Stimulated activated naive CD8-positive, alpha-beta T cell treated with anti-CD3 and anti-CD28 coated beads, Interleukin-15, Interleukin-2, amounts not matched to agents 100 U/mL and 50 U/mL, for 24 hours (primary cell): ENCODE results near the gene GNL1.

Experiments used
- ATAC-seq: fragments of 150-1000 bp; cut with Tn5 transposase; one replicate; pipeline ENCODE4 v1.10.0; 2021
- DNase-seq: peaks from one replicate; pipeline ENCODE4 v3.0.0; 2021

GNL1 gene, protein sequence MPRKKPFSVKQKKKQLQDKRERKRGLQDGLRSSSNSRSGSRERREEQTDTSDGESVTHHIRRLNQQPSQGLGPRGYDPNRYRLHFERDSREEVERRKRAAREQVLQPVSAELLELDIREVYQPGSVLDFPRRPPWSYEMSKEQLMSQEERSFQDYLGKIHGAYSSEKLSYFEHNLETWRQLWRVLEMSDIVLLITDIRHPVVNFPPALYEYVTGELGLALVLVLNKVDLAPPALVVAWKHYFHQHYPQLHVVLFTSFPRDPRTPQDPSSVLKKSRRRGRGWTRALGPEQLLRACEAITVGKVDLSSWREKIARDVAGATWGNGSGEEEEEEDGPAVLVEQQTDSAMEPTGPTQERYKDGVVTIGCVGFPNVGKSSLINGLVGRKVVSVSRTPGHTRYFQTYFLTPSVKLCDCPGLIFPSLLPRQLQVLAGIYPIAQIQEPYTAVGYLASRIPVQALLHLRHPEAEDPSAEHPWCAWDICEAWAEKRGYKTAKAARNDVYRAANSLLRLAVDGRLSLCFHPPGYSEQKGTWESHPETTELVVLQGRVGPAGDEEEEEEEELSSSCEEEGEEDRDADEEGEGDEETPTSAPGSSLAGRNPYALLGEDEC

DNA sequence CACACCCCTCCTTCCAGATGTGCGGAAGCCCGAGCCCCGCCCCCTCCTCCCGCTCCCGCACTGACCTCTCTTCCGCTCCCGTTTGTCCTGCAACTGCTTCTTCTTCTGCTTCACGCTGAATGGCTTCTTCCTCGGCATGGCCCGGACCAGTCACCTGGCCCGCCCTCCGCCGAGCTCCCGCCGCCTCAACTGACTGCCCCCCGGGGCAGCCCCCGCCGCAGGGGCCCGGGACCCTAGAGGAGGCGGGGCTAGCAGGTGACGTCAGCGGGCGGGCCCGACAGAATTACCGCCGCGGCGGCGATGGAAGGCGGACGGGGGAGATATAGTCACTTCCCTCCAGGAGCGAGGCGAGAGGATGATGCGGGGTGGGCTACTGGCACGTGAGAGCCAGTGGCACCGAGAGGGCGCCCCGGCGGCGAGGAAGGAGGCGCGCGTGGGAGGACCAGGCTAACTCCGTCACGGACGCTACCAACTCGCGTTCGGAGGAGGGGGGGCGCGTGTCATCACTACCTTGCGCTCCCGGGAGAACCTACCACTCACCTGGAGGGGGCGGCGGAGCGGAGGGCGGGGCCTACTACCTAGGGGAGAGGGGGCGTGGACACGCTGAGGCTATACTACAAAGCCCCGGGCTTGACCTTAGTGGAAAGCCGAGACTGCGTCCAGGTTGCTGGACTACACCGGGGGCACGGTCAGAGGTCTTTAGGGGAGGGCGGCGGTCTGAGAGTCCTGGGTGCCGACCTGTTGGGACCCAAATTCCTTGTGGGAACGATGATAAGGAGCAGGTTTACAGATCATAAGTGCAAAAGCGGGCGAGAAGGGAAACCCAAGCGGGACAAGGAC is at the start of gene GNL1:
TSS of gene GNL1 (minus strand) at position 424 of the 840 bp plus-strand sequence. CDS start at position 138, 286 bp downstream.
- peak; percentile 99 for DNase-seq
- ATAC-seq = peak; percentile 91

DNA sequence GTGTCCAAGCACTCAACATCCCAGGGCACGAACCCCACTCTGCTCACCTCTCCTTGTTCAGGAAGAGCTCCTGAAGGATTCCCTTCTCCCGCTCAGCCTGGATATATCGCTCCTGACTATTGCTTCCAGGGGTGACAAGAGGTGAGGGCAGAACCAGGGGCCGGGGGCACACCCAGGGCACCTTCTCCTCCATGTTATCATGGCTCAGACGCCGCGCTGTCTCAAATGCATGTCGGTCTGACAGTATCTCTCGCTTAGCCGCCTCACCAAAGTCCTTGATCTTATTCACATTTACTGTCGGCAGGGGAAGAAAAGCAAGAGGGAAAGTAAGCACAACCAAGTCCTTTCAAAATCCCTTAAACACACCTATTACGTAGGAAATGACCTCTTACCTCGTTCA is 47.7 kb upstream of the GNL1 start:
- DNase-seq (no peak), ATAC-seq (no peak)

DNA sequence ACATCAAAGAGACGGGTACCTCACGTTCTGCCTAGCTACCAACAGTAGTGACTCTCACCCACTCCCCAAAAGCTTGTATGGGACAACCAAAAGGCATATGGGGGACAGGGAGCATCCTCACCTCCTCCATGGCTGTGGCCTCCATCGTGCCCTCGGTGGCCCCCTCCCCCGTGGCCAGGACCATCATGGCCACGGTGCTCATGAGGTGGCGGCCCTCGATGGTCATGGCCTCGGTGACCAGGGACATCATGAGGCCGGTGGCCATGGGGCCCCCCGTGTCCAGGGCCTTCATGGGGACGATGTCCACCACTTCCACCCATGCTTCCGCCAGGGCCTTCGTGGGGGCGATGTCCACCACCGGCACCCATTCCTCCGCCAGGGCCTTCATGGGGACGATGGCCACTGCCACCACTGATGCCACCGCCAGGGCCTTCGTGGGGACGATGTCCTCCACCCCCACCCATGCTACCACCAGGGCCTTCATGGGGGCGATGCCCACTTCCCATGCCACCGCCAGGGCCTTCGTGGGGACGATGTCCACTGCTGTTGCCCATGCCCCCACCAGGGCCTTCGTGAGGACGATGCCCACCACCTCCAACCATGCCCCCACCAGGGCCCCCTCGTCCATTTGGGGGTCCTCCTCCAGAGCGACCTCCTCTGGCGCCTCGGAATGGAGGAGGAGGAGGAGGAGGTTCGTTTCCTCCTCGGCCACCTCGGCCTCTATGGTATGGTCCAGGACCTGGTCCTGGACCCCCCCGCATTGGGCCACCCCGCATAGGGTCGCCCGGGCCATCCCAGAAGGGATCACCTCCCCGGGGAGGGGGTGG is 45.7 kb upstream of the GNL1 start:
- ATAC-seq (no peak), DNase-seq (no peak)

DNA sequence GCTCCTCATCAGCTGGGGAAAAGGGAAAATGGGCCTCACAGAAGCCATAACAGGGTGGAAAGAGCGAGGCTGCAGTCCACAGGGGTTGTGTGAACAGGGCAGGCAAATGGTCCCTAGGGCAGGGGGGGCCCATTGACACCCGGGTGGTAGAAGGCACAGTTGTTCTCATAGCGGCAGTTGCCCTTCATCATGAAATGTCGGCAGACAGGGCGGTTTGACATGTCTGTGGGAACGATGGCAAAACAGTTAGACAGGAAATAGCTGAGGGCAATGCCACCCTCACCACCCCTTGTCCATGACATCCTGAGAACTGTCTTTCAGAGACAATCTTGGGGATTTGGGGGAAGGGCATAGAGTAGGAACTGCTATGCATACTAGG is 45.1 kb upstream of the GNL1 start:
- DNase-seq = no peak
- ATAC-seq = no peak

DNA sequence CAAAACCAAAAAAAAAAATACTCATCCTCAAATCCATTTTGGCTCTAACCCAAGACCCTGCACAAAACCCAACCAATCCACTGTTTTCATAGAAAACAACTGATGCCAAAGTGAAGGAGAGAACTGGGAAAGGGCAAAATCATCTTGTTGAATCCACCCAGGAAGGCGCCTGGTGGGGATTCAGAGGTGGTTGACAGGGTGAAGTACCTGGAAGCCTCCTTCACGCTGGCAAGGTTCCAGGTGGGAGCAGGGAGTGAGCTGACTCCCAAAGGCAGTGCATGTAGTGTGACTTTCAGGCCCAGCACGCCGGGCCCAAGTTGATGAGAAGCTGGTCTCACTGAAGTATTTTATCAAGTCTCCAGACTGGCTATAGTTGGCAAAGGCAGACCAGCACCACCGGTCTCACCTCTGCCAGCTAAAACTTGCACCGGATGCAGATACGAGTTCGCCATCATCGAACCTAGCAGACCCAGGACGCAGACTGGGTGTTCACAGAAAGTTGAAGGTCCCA is 44.2 kb upstream of the GNL1 start:
- DNase-seq = no peak
- no peak for ATAC-seq

DNA sequence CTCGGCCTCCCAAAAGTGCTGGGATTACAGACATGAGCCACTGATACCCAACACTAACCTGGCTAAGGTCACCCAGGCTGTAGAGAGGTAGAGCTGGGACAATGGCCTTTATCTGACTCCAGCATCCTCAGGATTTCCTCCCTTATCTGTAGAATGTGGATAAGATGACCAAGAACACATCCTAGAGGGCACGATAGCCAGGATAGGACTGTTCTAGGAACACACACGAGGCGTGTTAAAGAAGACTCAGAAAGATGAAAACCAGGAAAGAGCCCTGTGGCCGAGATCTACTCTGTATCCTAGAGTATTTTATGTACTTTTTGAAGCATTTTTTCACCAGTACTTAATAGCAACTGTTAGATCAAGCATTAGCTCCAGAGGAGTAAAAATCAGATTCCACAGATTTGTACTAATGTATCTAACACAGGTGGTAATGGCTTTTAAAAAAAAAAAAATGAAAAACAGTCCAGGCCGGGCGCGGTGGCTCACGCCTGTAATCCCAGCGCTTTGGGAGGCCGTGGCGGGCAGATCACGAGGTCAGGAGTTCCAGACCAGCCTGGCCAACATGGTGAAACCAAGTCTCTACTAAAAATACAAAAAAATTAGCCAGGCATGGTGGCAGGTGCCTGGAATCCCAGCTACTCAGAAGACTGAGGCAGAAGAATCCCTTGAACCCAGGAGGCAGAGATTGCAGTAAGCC is 43.5 kb upstream of the GNL1 start:
- no peak for DNase-seq
- ATAC-seq = no peak

DNA sequence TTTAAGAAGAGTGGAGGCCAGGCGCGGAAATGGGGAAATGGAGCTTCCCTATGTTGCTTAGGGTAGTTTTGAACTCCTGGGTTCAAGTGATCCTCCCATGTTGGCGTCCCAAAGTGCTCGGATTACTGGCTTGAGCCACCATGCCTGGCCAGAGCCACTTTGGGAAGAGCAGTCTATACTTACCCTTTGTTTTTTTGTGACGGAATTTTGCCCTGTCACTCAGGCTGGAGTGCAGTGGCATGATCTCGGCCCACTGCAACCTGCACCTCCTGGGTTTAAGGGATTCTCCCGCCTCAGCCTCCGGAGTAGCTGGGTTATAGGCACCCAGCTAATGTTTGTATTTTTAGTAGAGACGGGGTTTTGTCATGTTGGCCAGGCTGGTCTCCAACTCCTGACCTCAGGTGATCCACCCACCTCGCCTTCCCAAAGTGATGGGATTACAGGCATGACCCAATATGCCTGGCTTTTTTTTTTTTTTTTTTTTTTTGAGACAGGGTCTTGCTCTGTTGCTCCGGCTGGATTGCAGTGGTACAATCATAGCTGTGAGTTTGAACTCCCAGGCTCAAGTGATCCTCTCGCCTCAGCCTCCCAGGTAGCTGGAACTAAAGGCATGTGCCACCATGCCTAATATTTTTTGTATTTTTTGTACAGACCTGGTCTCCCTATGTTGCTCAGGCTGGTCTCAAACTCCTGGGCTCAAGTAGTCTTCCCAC is 42.8 kb upstream of the GNL1 start:
- ATAC-seq (no peak), DNase-seq (no peak)

DNA sequence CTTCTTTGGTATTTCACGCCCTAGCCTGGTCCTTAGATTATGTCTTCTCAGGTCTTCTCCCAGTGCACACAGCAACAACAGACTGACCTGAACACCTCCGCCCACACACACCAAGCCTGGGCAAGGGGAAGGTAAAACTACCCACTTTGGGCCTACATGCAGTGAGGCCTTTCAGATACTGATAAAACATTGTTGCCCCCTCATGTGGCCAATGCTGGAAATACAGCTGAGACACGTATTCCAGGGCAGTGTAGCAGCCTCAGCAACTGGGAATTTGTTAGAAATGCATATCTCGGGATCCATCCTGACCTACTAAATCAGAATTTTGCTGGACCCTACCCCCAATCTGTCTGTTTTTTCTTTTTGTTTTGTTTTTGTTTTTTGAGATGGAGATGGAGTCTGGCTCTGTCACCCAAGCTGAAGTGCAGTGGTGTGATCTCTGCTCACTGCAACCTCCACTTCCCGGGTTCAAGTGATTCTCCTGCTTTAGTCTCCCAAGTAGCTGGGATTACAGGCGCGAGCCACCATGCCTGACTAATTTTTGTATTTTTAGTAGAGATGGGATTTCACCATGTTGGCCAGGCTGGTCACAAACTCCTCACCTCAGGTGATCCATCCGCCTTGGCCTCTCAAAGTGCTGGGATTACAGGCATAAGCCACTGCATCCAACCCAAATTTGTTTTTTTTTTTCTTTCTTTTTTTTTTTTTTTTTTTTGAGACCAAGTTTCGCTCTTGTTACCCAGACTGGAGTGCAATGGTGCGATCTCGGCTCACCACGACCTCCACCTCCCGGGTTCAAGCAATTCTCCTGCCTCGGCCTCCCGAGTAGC is 41.2 kb upstream of the GNL1 start:
- DNase-seq = peak; percentile 87
- ATAC-seq = peak; percentile 82

DNA sequence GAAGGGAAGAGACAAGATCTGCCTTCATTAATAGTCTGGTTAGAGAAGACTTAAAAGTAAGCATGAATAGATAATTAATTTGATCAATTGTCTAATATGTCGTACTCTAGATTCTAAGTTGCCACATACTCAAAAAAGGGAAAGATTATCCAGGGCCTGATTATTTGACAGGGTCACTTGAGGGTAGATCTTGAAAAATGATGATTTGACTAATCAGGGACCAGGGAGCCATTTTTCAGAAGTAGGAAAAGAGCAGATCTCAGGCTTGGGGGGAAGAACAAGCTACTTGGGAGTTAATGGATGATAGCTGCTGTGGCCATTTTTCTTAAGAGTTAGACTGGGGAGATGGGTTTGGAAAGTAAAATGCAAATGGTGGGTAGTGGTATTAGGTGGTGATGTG is 36.0 kb upstream of the GNL1 start:
- DNase-seq = no peak
- ATAC-seq = no peak

DNA sequence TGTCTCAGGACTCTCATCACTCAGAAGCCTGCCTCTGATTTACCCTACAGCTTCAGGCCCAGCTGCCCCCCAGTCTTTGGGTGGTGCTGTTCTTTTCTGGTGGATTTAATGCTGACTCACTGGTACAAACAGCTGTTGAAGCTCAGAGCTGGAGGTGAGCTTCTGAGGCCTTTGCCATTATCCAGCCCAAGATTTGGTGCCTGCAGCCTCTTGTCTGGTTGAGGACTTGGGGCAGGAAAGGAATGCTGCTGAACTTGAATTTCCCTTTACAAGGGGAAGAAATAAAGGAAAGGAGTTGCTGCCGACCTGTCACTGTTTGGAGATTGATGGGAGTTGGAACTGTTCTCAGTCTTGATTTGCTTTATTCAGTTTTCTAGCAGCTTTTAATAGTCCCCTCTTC is 34.7 kb upstream of the GNL1 start:
- DNase-seq (no peak), ATAC-seq (no peak)

DNA sequence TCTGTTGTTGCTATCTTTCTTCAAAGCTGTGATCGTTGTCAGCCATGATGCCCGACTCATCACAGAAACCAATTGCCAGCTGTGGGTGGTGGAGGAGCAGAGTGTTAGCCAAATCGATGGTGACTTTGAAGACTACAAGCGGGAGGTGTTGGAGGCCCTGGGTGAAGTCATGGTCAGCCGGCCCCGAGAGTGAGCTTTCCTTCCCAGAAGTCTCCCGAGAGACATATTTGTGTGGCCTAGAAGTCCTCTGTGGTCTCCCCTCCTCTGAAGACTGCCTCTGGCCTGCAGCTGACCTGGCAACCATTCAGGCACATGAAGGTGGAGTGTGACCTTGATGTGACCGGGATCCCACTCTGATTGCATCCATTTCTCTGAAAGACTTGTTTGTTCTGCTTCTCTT is 34.2 kb upstream of the GNL1 start:
- ATAC-seq = no peak
- DNase-seq = no peak

DNA sequence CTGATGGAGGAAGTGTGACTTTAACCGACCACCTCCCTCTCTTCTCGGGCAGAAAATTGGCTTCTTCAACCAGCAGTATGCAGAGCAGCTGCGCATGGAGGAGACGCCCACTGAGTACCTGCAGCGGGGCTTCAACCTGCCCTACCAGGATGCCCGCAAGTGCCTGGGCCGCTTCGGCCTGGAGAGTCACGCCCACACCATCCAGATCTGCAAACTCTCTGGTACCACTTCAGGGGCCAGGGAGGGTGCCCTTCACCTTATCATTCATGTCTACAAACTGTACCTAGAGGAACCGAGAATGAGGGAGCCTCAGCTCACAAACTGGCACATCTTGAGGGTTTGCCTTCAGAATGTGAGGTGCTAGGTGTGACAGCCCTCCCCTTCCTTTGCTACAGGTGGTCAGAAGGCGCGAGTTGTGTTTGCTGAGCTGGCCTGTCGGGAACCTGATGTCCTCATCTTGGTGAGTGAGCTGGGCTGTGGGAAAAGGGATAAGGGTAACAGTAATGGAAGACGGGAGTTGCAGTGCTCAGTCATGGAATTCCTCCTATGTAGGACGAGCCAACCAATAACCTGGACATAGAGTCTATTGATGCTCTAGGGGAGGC is 33.6 kb upstream of the GNL1 start:
- DNase-seq = no peak
- no peak for ATAC-seq

DNA sequence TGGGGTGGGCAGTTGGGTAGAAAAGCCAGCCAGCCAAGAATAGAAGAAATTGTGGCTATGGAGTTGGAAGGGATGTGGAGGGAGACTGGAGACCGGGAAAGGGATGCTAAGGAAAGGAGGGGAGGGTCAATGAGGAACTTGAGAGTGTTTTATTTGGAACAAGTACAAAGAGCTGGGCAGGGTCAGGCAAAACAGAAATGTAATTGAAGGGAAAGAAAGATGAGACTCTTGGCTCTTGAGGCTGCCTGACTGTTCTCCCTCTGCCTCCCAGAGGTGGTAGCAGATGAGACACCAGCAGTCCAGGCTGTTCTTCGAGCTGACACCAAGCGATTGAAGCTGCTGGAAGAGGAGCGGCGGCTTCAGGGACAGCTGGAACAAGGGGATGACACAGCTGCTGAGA is 27.6 kb upstream of the GNL1 start:
- no peak for ATAC-seq
- DNase-seq = no peak

DNA sequence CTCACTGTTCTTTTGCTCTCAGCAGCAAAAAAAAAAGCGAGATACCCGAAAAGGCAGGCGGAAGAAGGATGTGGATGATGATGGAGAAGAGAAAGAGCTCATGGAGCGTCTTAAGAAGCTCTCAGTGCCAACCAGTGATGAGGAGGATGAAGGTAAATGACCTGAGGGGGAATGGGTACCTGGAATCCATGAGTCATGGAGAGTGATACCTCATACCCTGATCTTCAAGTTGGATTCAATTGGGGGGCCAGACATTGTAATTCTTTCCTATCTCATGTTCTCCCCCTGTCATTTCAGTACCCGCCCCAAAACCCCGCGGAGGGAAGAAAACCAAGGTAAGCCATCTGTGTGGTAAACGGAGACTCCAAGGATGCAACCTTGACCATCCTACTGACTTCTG is 21.8 kb upstream of the GNL1 start:
- ATAC-seq (peak; percentile 53), DNase-seq (no peak)

DNA sequence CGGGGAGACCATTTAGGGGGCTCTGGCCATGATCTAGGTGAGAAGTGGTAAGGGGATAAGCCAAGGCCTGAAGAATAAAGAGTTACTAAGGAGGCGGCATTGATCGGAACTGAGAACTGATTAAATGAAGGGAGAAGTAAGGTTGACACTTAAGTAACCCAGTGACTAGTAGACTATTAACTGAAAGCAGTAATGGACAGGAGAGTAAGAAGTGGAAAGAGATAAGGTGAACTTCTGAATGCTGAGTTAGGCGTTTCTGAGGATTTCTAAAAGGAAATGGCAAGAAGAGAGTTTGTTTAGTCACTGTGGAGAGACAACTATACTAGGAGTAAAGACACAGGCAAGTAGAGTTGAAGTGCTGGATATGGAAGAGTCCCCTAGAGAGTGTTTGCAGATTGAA is 16.8 kb upstream of the GNL1 start:
- ATAC-seq = no peak
- DNase-seq = no peak

DNA sequence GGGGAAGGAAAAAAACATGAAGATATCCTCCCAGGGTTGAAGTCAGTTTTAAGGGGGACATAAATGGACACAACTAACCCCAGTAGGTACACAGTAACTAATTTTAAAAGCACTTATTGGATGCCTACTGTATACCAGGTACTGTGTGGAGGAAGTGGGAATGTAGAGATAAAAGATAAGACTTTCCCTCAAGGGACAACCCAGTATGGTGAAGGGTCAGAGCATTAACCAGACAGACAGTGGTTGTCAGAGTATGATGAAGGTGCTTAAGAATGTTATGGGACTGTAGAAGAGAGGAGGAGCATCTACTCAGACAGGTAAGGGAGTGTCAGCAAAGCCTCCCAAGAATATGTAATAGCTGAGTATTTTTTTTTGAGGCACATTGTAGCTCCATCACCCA is 15.9 kb upstream of the GNL1 start:
- ATAC-seq (no peak), DNase-seq (no peak)

DNA sequence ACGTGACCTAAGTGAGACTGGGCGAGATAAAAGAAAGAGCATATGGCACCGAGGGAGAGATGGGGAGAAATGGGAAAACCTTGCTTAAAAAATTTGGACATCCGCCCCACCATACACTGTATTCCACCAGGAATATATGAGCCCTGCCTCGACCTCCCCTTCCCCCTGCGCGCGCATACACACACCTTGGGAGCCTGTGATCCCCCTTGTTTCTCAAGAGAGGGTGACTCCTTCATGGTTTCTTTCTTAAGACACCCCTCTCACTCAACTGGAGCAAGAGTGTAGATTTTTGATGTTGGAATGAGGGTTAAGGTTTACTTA is 15.4 kb upstream of the GNL1 start:
- ATAC-seq = no peak
- no peak for DNase-seq

DNA sequence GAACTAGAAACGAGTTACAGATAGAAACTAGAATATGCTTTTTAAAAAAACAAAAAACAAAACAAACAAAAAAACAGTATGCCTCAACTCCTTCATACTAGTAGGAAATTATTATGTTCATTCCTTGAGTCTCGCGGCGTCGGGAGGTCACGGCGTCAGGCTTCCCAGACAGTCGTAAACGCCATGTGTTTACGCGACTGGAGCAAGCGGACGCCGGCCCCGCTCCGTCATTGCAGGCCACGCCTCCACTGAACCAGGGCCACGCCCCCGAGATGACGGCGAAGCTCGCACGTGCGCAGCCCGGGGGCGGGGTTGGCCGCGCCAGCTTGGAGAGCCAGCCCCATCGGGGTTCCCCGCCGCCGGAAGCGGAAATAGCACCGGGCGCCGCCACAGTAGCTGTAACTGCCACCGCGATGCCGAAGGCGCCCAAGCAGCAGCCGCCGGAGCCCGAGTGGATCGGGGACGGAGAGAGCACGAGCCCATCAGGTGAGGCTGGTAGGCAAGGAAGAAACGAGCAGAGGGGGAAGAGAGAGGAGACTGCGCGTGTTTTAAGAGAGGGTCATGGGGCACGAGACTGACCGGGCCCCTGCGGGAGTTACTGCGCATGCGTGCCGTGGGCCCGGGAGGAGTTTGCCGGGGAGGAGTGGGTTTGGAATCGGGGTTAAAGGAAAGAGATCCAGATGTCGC is 14.9 kb upstream of the GNL1 start, which contains the start of gene ABCF1:
TSS of gene ABCF1 (plus strand) at position 368 of the 687 bp plus-strand sequence. CDS start at position 414, 46 bp downstream.
- ATAC-seq (peak; percentile 93), DNase-seq (peak; percentile 100)

DNA sequence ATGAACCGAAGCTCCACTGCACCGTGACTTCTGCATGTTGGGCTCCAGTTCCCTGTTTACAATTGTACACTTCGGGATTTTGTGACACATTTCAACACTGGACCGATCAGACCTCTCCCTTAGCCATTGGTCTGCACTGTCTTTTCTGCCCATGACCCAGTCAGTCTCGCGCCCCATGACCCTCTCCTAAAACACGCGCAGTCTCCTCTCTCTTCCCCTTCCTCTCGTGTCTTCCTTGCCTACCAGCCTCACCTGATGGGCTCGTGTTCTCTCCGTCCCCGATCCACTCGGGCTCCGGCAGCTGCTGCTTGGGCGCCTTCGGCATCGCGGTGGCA is 14.4 kb upstream of the GNL1 start:
- DNase-seq = no peak
- no peak for ATAC-seq
